ENCODE data around the gene ARG2. TPM values are rescaled to one million over a fixed set of nuclear protein-coding genes. Genes with fewer than 3 reads are reported as not detected.

The ARG2 gene
- total and polyA plus RNA-seq, 2 of the 4 experiments (the other 2 are of a cell fraction), result 1.1 to 2.5 TPM

DNA sequence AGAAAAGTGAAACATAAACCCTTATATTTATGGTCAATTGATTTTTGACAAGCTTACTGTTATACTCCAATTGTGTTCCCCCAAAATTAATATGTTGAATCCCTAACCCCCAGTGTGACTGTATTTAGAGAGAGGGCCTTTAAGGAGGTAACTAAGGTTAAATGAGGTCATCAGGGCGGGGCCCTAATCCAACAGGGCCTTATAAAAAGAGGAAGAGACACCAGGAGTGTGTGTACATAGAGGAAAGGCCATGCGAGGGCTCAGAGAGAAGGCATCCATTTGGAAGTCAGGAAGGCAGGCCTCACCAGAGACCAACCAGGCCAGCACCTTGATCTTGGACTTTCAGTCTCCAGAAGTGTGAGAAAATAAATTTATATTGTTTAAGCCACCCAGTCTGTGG is 61.2 kb downstream of the ARG2 start:
- H4K8ac ChIP-seq (ENCODE audit: low read depth in 2 of 2, low read length in 2 of 2), result no peak overlapping the region; a peak in 1 of 4 replicates
- no peak overlapping the region for H2BK5ac ChIP-seq (ENCODE audit: low read depth, low read length, poor library complexity, severe bottlenecking)
- peaks cover 25% of the 10 kb centered on the region for H3K36me3 ChIP-seq (ENCODE audit: control insufficient read depth, insufficient read depth, low read length)
- H3K4me3 ChIP-seq (ENCODE audit: insufficient read depth, low read depth, low read length), result no peak overlapping the region
- no peaks in the 10 kb centered on the region for H3K9me3 ChIP-seq (ENCODE audit: control insufficient read depth, insufficient read depth, low read length)
- intact Hi-C loops (cut with micrococcal nuclease) (no loop called here), in situ Hi-C loops (cut with MboI; ENCODE audit: low sequenced_read_pairs) (no loop called here), dilution Hi-C loops (cut with HindIII; ENCODE audit: low sequenced_read_pairs, unreplicated experiment) (no loop called here)
- H2BK20ac ChIP-seq (ENCODE audit: low read depth, low read length), result no peak overlapping the region
- H3K9ac ChIP-seq (ENCODE audit: low read depth, low read length), result no peak overlapping the region
- TF ChIP-seq RFX5 (IDR thresholded peaks at IDR 0.05; ENCODE audit: low read depth, low read length) (no peak), BHLHE40 (IDR thresholded peaks at IDR 0.05; ENCODE audit: low read depth, low read length) (no peak), RCOR1 (IDR thresholded peaks at IDR 0.05; ENCODE audit: insufficient replicate concordance, low read length) (no peak), FOS (IDR thresholded peaks at IDR 0.05; ENCODE audit: low read depth, low read length) (no peak), RAD21 (IDR thresholded peaks at IDR 0.05; ENCODE audit: low read length) (no peak), POLR2A (IDR thresholded peaks at IDR 0.05; ENCODE audit: low read depth, low read length) (no peak), CEBPB (IDR thresholded peaks at IDR 0.05; ENCODE audit: low read depth, low read length) (no peak), MXI1 (IDR thresholded peaks at IDR 0.05; ENCODE audit: borderline replicate concordance, low read depth, low read length) (no peak), NFE2L2 (IDR thresholded peaks at IDR 0.05; ENCODE audit: low read depth, low read length) (no peak), CHD1 (IDR thresholded peaks at IDR 0.05; ENCODE audit: low read depth, low read length) (no peak), MAZ (IDR thresholded peaks at IDR 0.05; ENCODE audit: borderline replicate concordance, low read depth, low read length) (no peak), SMC3 (IDR thresholded peaks at IDR 0.05; ENCODE audit: low read depth, low read length) (no peak), MAFK (IDR thresholded peaks at IDR 0.05; ENCODE audit: low read depth, low read length) (no peak)
- TF ChIP-seq, protein P1, sequence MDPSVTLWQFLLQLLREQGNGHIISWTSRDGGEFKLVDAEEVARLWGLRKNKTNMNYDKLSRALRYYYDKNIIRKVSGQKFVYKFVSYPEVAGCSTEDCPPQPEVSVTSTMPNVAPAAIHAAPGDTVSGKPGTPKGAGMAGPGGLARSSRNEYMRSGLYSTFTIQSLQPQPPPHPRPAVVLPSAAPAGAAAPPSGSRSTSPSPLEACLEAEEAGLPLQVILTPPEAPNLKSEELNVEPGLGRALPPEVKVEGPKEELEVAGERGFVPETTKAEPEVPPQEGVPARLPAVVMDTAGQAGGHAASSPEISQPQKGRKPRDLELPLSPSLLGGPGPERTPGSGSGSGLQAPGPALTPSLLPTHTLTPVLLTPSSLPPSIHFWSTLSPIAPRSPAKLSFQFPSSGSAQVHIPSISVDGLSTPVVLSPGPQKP (IDR thresholded peaks at IDR 0.05; ENCODE audit: borderline replicate concordance, low read depth, low read length), result no peak
- TF ChIP-seq, protein P2, sequence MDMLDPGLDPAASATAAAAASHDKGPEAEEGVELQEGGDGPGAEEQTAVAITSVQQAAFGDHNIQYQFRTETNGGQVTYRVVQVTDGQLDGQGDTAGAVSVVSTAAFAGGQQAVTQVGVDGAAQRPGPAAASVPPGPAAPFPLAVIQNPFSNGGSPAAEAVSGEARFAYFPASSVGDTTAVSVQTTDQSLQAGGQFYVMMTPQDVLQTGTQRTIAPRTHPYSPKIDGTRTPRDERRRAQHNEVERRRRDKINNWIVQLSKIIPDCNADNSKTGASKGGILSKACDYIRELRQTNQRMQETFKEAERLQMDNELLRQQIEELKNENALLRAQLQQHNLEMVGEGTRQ (IDR thresholded peaks at IDR 0.05; ENCODE audit: low read depth, low read length), result no peak
- TF ChIP-seq, protein P3, sequence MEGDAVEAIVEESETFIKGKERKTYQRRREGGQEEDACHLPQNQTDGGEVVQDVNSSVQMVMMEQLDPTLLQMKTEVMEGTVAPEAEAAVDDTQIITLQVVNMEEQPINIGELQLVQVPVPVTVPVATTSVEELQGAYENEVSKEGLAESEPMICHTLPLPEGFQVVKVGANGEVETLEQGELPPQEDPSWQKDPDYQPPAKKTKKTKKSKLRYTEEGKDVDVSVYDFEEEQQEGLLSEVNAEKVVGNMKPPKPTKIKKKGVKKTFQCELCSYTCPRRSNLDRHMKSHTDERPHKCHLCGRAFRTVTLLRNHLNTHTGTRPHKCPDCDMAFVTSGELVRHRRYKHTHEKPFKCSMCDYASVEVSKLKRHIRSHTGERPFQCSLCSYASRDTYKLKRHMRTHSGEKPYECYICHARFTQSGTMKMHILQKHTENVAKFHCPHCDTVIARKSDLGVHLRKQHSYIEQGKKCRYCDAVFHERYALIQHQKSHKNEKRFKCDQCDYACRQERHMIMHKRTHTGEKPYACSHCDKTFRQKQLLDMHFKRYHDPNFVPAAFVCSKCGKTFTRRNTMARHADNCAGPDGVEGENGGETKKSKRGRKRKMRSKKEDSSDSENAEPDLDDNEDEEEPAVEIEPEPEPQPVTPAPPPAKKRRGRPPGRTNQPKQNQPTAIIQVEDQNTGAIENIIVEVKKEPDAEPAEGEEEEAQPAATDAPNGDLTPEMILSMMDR (conservative IDR thresholded peaks at IDR 0.05; ENCODE audit: low read depth, low read length), result no peak
- H3K9me1 ChIP-seq (ENCODE audit: insufficient read depth, low read length), result no peaks in the 10 kb centered on the region
- no peak overlapping the region for H3K4ac ChIP-seq (ENCODE audit: low read depth, low read length)
- H3K14ac ChIP-seq (replicated peaks; ENCODE audit: low read depth, low read length), result no peak overlapping the region
- H4K20me1 ChIP-seq (ENCODE audit: insufficient read depth, low read length), result peaks cover 4% of the 10 kb centered on the region; the same call in 1 of the 2 replicates
- no peak overlapping the region for H2AK9ac ChIP-seq (replicated peaks; ENCODE audit: low read depth, low read length, poor library complexity)
- CTCF ChIA-PET, result no interaction called here
- H3K23ac ChIP-seq (ENCODE audit: low read depth, low read length), result no peak overlapping the region
- ATAC-seq (ENCODE audit: low read depth) (no peak), DNase-seq (no peak)
- BruUV-seq (replicated peaks), result no TSS peak
- H3K27ac ChIP-seq (ENCODE audit: insufficient read depth, low read length), result 0 out of 2 replicates have a peak overlapping the region, but pooled peaks have one; percentile 33
- 0 out of 2 replicates have a peak overlapping the region, but pooled peaks have one; percentile 8 for H2AK5ac ChIP-seq (ENCODE audit: low read depth, low read length)
- no peak overlapping the region for H3K18ac ChIP-seq (ENCODE audit: low read depth, low read length)
- no peak overlapping the region for H4K91ac ChIP-seq (ENCODE audit: insufficient read depth, low read depth, low read length)
- no peak overlapping the region for H3K4me2 ChIP-seq (ENCODE audit: low read depth, low read length)
- H3K79me1 ChIP-seq (ENCODE audit: low read depth in 1 of 2, low read length in 2 of 2), result peaks cover 33% of the 10 kb centered on the region in 2 experiments
- WGBS, 2 experiments (ENCODE audit: extremely low coverage in 2 of 2, insufficient read length in 1 of 2), result 86% methylated on average over 1 of the region's 2 CpGs; no CpG with 5 or more reads in 1 of the 2 experiments
- no peak overlapping the region for H2AFZ ChIP-seq (replicated peaks; ENCODE audit: low read length, poor library complexity)
- no peaks in the 10 kb centered on the region for H3K27me3 ChIP-seq (ENCODE audit: control insufficient read depth, insufficient read depth, low read length)
- 0 out of 2 replicates have a peak, but pooled peaks cover 2% of the 10 kb centered on the region for H3K4me1 ChIP-seq (ENCODE audit: control insufficient read depth, insufficient read depth, low read length)
- H4K5ac ChIP-seq (ENCODE audit: low read depth, low read length), result no peak overlapping the region
- no peak overlapping the region for H3K56ac ChIP-seq (ENCODE audit: extremely low read depth, insufficient read depth, low read length)
- H2BK120ac ChIP-seq (ENCODE audit: low read depth, low read length), result no peak overlapping the region
- POLR2A ChIA-PET (ENCODE audit: unreplicated experiment), result no interaction called here
- no peak overlapping the region for H2BK15ac ChIP-seq (ENCODE audit: low read depth, low read length)

All from IMR-90 (cell line).